ENCODE results near the gene LENEP. TPM values are rescaled to one million over a fixed set of nuclear protein-coding genes. Genes with fewer than 3 reads are reported as not detected.

LENEP gene
- total RNA-seq, 2 donors from 2014 or later = not detected

GRCh38 chr1:155024315-155024714 lies 30.9 kb downstream of the LENEP start:
- no peak for DNase-seq (ENCODE audit: low spot score)
- Histone ChIP-seq H3K9me3 (no peaks in the 10 kb centered on the region), H3K4me3 (no peak overlapping the region), H3K27ac (no peak overlapping the region), H3K36me3 (no peaks in the 10 kb centered on the region), H3K27me3 (no peaks in the 10 kb centered on the region), H3K4me1 (no peaks in the 10 kb centered on the region)
- no peak for TF ChIP-seq CTCF (IDR thresholded peaks at IDR 0.05)

DNA sequence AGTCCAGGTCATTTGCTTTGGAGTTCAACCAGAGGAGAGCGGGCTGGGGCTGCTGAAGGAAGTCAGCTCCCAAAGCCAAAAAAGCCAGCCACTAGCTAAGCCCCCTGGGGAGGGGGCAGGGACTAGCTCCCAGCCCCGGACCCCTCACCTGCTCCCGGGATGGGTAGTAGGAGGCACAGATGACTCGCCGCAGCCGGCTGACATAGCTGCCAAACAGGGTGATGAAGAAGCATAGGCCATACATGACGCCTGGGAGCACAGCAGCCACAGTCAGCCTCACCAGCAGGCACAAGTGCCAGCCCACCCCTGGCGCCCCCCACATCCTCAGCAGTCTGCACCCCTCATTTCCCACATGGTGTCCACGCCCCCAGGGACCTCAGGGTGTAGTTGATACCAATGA lies 32.8 kb downstream of the LENEP start:
- DNase-seq (ENCODE audit: low spot score) = no peak
- H3K9me3 ChIP-seq = no peaks in the 10 kb centered on the region
- no peaks in the 10 kb centered on the region for H3K36me3 ChIP-seq
- no peak overlapping the region for H3K4me3 ChIP-seq
- H3K27ac ChIP-seq = no peak overlapping the region
- no peaks in the 10 kb centered on the region for H3K27me3 ChIP-seq
- TF ChIP-seq CTCF (IDR thresholded peaks at IDR 0.05) = no peak
- H3K4me1 ChIP-seq = no peaks in the 10 kb centered on the region

GRCh38 chr1:155026588-155026987 lies 33.2 kb downstream of the LENEP start:
- Histone ChIP-seq H3K36me3 (no peaks in the 10 kb centered on the region), H3K27ac (no peak overlapping the region), H3K4me3 (no peak overlapping the region), H3K27me3 (no peaks in the 10 kb centered on the region), H3K9me3 (no peaks in the 10 kb centered on the region), H3K4me1 (no peaks in the 10 kb centered on the region)
- no peak for DNase-seq (ENCODE audit: low spot score)
- TF ChIP-seq CTCF (IDR thresholded peaks at IDR 0.05) = no peak

DNA sequence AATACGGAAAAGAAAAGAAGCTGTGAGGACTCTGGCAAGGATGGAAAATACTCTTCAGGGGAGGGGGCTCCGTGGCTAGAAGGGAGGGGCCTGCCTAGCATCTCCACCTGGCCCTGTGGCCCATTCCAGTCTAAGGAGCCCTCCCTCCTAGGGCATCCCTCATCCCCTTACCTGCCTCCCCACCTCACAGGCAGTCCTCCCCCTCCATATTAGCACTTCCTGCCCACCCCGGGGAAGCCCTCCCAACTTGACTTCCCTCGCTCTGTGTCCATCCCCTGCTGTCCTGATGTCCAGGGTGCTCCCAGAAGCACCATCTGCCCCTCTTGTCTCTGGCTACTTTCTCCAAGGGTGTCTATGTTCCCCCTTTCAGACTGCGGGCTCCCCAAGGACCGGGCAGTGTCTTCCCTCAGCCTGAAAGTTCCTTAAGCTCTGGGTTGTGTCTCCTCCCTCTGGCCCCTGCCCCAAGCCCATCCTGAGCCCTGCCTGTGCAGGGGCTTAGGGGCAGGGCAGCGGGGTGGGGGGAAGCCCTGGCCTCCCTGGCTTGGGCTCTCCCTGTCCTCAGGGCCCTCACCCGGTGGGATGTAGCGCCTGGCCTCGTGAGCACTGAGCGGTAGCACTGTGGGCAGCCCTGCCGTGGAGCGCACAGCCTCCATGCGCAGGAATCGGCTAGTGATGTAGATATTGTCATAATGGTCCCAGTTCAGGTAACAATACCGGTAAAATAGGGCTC lies 36.3 kb downstream of the LENEP start:
- DNase-seq (ENCODE audit: low spot score) = no peak
- Histone ChIP-seq H3K27ac (no peak overlapping the region), H3K36me3 (no peaks in the 10 kb centered on the region), H3K4me1 (no peaks in the 10 kb centered on the region), H3K27me3 (no peaks in the 10 kb centered on the region), H3K4me3 (no peak overlapping the region), H3K9me3 (no peaks in the 10 kb centered on the region)
- TF ChIP-seq CTCF (IDR thresholded peaks at IDR 0.05) = no peak

- no peaks in the 10 kb centered on the region for H3K4me1 ChIP-seq
Observed at GRCh38 chr1:155030243-155030795, 36.9 kb downstream of the LENEP start.

More at GRCh38 chr1:155030243-155030795, 36.9 kb downstream of the LENEP start:
- Histone ChIP-seq H3K9me3 (no peaks in the 10 kb centered on the region), H3K36me3 (no peaks in the 10 kb centered on the region), H3K27ac (no peak overlapping the region), H3K4me3 (no peak overlapping the region), H3K27me3 (no peaks in the 10 kb centered on the region)
- TF ChIP-seq CTCF (IDR thresholded peaks at IDR 0.05) = no peak
- no peak for DNase-seq (ENCODE audit: low spot score)
